KMS-11 (cell line): Measurements from ENCODE around the gene BASP1.
"Not testable (repeated sequence)": the region's sequence is repeated elsewhere in the genome, so short reads cannot be mapped to it uniquely, and the experiment has no call there.

Source experiments
- H2AFZ ChIP-seq: fragments of 200-600 bp; sonication (generic); 2 replicates; pipeline ENCODE4 v1.6.1; 2016; ENCODE audit warnings: antibody characterized with exemption, mixed run types, low read depth
- H3K27ac ChIP-seq: fragments of 200-600 bp; sonication (generic); 2 replicates; pipeline ENCODE4 v1.6.1; 2016; ENCODE audit warnings: mild to moderate bottlenecking, mixed run types
- H3K27me3 ChIP-seq: fragments of 200-600 bp; sonication (generic); 2 replicates; pipeline ENCODE4 v1.6.1; 2017; ENCODE audit warnings: mild to moderate bottlenecking, low read depth, mixed run types, moderate library complexity; ENCODE audit not compliant: insufficient read depth
- H3K36me3 ChIP-seq: fragments of 200-600 bp; sonication (generic); 2 replicates; pipeline ENCODE4 v1.6.1; 2017; ENCODE audit warnings: mild to moderate bottlenecking, mixed run types; ENCODE audit not compliant: insufficient read depth
- H3K4me1 ChIP-seq: fragments of 200-600 bp; sonication (generic); 2 replicates; pipeline ENCODE4 v1.6.1; 2016; ENCODE audit warnings: mild to moderate bottlenecking, low read depth, mixed run types; ENCODE audit not compliant: poor library complexity, severe bottlenecking
- H3K4me2 ChIP-seq: fragments of 200-600 bp; sonication (generic); 2 replicates; pipeline ENCODE4 v1.7.0; 2016; ENCODE audit warnings: mild to moderate bottlenecking, mixed run types
- H3K4me3 ChIP-seq: fragments of 200-600 bp; sonication (generic); IDR thresholded peaks from 2 replicates; pipeline ENCODE4 v1.6.1; 2017; ENCODE audit warnings: low read depth, low read length, mixed read lengths; ENCODE audit not compliant: insufficient read depth
- H3K79me2 ChIP-seq: fragments of 200-600 bp; sonication (generic); 2 replicates; pipeline ENCODE4 v1.6.1; 2016; ENCODE audit warnings: low read depth, mixed run types; ENCODE audit not compliant: insufficient read depth
- H3K9ac ChIP-seq: fragments of 200-600 bp; sonication (generic); 2 replicates; pipeline ENCODE4 v1.6.1; 2016; ENCODE audit warnings: mild to moderate bottlenecking, mixed run types
- H4K20me1 ChIP-seq: fragments of 200-600 bp; sonication (generic); 2 replicates; pipeline ENCODE4 v1.6.1; 2016; ENCODE audit warnings: mild to moderate bottlenecking, mixed run types; ENCODE audit not compliant: insufficient read depth
- TF ChIP-seq, protein P1 (sequence below): fragments of 200-600 bp; sonication (generic); conservative IDR thresholded peaks from 2 replicates; pipeline ENCODE4 v1.6.1; 2017; ENCODE audit warnings: low read depth, mild to moderate bottlenecking, antibody characterized with exemption, low read length, moderate library complexity, mixed read lengths

The BASP1 gene

DNA sequence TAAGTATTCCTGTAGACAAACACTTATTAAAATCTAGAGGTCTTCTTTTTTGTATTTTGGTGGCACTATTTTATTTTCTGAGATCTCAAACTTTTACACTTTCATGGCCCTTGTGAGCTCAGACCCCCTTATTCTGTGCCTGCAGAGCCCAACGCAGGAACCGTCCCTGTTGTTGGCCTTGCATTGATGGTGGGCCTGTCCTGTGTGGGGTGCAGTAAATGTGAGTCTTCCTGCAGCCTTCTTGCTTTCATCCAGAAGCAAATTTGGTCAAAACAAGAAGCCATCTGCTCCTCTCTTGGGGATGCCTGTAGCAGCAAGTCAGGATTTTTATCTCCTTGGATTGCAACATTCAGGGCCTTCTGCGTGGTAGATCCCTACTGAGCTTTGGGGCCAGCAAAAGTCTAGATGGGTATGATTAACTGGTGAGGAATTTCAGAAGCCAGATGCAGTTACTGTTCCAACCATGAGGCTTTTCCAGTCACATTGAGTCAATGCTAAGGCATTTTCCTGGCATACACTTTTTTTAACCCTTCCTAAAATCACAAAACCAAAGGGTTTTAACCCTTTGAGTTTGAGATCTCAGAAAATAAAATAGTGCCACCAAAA lies 31.7 kb downstream of the BASP1 start:
- no peaks in the 10 kb centered on the region for H3K36me3 ChIP-seq
- 0 out of 2 replicates have a peak, but pooled peaks cover 4% of the 10 kb centered on the region for H3K79me2 ChIP-seq
- H4K20me1 ChIP-seq = no peaks in the 10 kb centered on the region
- H3K9ac ChIP-seq = no peak overlapping the region
- H2AFZ ChIP-seq = no peak overlapping the region
- H3K27me3 ChIP-seq = no peaks in the 10 kb centered on the region
- no peak overlapping the region for H3K4me3 ChIP-seq
- H3K4me2 ChIP-seq = no peak overlapping the region
- H3K4me1 ChIP-seq = no peaks in the 10 kb centered on the region
- TF ChIP-seq, protein P1, sequence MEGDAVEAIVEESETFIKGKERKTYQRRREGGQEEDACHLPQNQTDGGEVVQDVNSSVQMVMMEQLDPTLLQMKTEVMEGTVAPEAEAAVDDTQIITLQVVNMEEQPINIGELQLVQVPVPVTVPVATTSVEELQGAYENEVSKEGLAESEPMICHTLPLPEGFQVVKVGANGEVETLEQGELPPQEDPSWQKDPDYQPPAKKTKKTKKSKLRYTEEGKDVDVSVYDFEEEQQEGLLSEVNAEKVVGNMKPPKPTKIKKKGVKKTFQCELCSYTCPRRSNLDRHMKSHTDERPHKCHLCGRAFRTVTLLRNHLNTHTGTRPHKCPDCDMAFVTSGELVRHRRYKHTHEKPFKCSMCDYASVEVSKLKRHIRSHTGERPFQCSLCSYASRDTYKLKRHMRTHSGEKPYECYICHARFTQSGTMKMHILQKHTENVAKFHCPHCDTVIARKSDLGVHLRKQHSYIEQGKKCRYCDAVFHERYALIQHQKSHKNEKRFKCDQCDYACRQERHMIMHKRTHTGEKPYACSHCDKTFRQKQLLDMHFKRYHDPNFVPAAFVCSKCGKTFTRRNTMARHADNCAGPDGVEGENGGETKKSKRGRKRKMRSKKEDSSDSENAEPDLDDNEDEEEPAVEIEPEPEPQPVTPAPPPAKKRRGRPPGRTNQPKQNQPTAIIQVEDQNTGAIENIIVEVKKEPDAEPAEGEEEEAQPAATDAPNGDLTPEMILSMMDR = no peak
- H3K27ac ChIP-seq = no peak overlapping the region

DNA sequence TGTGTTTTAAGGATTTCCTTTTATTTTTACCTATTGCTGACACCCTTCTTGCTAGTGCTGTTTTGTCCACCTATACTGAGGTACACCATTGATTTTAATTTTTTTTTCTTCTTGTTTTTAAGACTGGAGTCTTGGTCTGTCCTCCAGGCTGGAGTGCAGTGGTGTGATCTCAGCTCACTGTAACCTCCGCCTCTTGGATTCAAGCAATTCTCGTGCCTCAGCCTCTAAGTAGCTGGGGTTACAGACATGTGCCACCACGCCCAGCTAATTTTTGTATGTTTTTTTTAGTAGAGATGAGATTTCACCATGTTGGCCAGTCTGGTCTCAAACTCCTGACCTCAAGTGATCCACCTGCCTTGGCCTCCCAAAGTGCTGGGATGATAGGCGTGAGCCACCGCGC lies 32.4 kb downstream of the BASP1 start:
- H3K79me2 ChIP-seq, H3K9ac ChIP-seq, H3K4me1 ChIP-seq, H3K4me2 ChIP-seq, H3K27ac ChIP-seq, H3K27me3 ChIP-seq, H3K36me3 ChIP-seq, H3K4me3 ChIP-seq, H2AFZ ChIP-seq, H4K20me1 ChIP-seq: not testable (repeated sequence)

DNA sequence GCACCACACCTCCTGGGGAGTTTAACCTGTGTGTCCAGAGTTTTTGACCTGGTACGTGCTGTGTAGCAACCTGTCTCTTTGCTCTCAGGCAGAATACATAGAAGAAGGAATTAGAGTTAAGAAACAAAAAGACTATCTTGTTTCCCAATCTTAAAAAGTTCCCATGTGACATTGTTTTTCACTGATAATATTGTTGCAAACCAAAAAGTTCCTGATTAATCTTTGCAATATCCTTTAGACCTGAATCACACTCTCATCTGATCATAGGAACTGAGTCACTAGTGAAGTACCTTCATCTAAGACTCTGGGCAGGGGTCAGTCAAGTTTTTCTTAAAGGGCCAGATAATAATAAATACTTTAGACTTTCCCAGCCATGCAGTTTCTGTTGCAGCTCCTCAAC lies 35.1 kb downstream of the BASP1 start:
- H3K36me3 ChIP-seq = no peaks in the 10 kb centered on the region
- H4K20me1 ChIP-seq = no peaks in the 10 kb centered on the region
- no peaks in the 10 kb centered on the region for H3K4me1 ChIP-seq
- no peak overlapping the region for H2AFZ ChIP-seq
- H3K9ac ChIP-seq = no peak overlapping the region
- H3K27ac ChIP-seq = no peak overlapping the region
- no peaks in the 10 kb centered on the region for H3K27me3 ChIP-seq
- TF ChIP-seq, protein P1 = no peak
- H3K4me2 ChIP-seq = no peak overlapping the region
- no peaks in the 10 kb centered on the region for H3K79me2 ChIP-seq
- H3K4me3 ChIP-seq = no peak overlapping the region

DNA sequence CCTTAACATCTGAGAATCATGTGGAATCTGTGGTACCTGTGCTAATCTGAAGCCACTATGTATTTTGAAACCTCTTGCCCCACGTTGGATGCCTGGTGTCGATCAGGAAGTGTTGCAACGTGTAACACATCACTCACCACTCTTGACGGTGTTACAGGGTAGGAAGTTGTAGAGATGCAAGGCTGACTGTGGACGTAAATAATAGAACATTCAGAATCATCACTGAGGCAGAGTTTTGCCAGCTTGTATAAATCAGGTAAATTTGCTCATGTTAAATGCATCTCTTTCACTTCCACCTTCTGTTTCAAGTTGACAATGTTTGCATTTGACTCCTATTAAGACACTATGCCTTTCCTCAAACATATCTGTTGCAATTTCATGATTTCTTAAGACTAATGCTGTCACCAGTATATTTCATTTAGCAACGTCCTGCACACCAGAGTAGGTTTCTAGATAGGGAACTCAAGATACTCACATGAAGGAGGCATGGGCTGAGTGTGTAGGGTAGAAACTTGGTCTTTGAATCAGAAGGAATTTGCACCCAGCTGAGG lies 38.1 kb downstream of the BASP1 start:
- Histone ChIP-seq H2AFZ (no peak overlapping the region), H3K27ac (no peak overlapping the region), H3K36me3 (no peaks in the 10 kb centered on the region), H3K4me3 (no peak overlapping the region), H3K79me2 (no peaks in the 10 kb centered on the region), H3K4me2 (no peak overlapping the region), H3K9ac (no peak overlapping the region), H3K27me3 (no peaks in the 10 kb centered on the region), H4K20me1 (no peaks in the 10 kb centered on the region), H3K4me1 (no peaks in the 10 kb centered on the region)
- TF ChIP-seq, protein P1 = no peak

- Histone ChIP-seq H3K9ac (no peak overlapping the region), H3K4me3 (no peak overlapping the region), H3K27me3 (no peaks in the 10 kb centered on the region), H4K20me1 (no peaks in the 10 kb centered on the region), H2AFZ (no peak overlapping the region), H3K36me3 (no peaks in the 10 kb centered on the region), H3K27ac (no peak overlapping the region), H3K4me2 (no peak overlapping the region), H3K4me1 (no peaks in the 10 kb centered on the region), H3K79me2 (no peaks in the 10 kb centered on the region)
- TF ChIP-seq, protein P1 = no peak
These were observed 38.7 kb downstream of the BASP1 start for GRCh38 chr5:17256171-17256570.
